Adrenal gland (tissue), 5 donors: Measurements from ENCODE around the gene CFAP299.

Experiments
- POLR2A ChIP-seq, 2 donors: fragments of 450-650 bp; IDR thresholded peaks; one replicate each; pipeline ENCODE4 v1.6.1; 2017; ENCODE audit warnings: antibody characterized with exemption in 2 of 2, mild to moderate bottlenecking in 2 of 2, moderate library complexity in 1 of 2
- TF ChIP-seq, protein P1 (sequence below), 6 experiments: fragments of 450-650 bp in 4 of 6; fragments of 200-600 bp in 2 of 6; sonication (generic) in 1 of 6; IDR thresholded peaks; 1 replicate in 5 of 6; 2 replicates in 1 of 6; pipeline versions ENCODE4 v1.5.1 to v1.8.0; 2016 to 2021; ENCODE audit warnings: antibody characterized with exemption in 6 of 6, mild to moderate bottlenecking in 2 of 6, moderate library complexity in 1 of 6
- donor health status: DM: no; HTN: no; CAD: no.

DNA sequence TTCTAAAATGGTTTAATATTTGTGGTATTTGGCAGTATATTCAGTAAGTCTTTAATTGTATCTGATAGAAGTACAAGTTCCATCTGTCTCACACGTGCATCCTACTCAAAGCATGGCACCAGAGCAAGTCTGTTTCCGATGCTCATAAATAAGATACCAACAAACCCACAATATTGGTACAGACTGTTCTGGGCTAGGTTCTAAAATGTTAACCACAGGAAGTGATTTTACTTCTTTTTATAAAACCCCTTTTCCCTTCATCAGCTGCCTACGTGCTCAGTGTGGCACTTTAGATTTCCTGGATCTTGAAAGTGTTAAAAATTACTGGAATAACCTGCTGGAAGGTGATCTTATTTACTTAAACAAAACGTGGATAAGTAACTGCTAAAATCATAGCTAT lies 165.1 kb downstream of the CFAP299 start:
- TF ChIP-seq, protein P1, sequence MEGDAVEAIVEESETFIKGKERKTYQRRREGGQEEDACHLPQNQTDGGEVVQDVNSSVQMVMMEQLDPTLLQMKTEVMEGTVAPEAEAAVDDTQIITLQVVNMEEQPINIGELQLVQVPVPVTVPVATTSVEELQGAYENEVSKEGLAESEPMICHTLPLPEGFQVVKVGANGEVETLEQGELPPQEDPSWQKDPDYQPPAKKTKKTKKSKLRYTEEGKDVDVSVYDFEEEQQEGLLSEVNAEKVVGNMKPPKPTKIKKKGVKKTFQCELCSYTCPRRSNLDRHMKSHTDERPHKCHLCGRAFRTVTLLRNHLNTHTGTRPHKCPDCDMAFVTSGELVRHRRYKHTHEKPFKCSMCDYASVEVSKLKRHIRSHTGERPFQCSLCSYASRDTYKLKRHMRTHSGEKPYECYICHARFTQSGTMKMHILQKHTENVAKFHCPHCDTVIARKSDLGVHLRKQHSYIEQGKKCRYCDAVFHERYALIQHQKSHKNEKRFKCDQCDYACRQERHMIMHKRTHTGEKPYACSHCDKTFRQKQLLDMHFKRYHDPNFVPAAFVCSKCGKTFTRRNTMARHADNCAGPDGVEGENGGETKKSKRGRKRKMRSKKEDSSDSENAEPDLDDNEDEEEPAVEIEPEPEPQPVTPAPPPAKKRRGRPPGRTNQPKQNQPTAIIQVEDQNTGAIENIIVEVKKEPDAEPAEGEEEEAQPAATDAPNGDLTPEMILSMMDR (IDR thresholded peaks at IDR 0.05), result no peak
- TF ChIP-seq POLR2A (IDR thresholded peaks at IDR 0.05), result no peak
